ENCODE results near the gene PRSS57.

PRSS57 gene

GRCh38 chr19:679418-680286, 15.6 kb downstream of the PRSS57 start:
- Histone ChIP-seq H3K79me1 (ENCODE audit: low read length) (no peaks in the 10 kb centered on the region), H4K5ac (ENCODE audit: low read length) (no peak overlapping the region), H3K79me2 (ENCODE audit: control insufficient read depth, insufficient read depth, low read length) (no peaks in the 10 kb centered on the region), H3K4me1 (ENCODE audit: control insufficient read depth, low read depth, low read length) (no peaks in the 10 kb centered on the region), H3K27me3 (ENCODE audit: insufficient read depth, low read length, poor library complexity) (peaks cover 4% of the 10 kb centered on the region), H3K23ac (ENCODE audit: low read length) (peak overlapping the region; percentile 80), H2AK5ac (ENCODE audit: low read length) (no peak overlapping the region), H3K56ac (ENCODE audit: low read length) (peak overlapping the region; percentile 96), H2BK5ac (ENCODE audit: low read length) (no peak overlapping the region), H3K27ac (ENCODE audit: low read depth, low read length) (peak overlapping the region; percentile 78), H3K18ac (ENCODE audit: low read length) (peak overlapping the region; percentile 96), H3K9ac (ENCODE audit: low read length) (peak overlapping the region; percentile 95), H2BK15ac (replicated peaks; ENCODE audit: low read depth) (no peak overlapping the region), H3K4ac (ENCODE audit: low read depth, low read length) (peak overlapping the region; percentile 98), H3K4me3 (ENCODE audit: low read length) (peak overlapping the region; percentile 71), H3K36me3 (ENCODE audit: control insufficient read depth, insufficient read depth, low read length) (no peaks in the 10 kb centered on the region), H4K8ac (ENCODE audit: low read depth, low read length) (peak overlapping the region; percentile 17), H3K4me2 (ENCODE audit: low read length) (peak overlapping the region; percentile 77), H2BK120ac (ENCODE audit: low read depth, low read length) (peak overlapping the region; percentile 46)
- DNase-seq: peak; percentile 55
- no CpG with 5 or more reads among the region's 69 CpGs for WGBS (ENCODE audit: extremely low coverage, insufficient coverage, low lambda C conversion rate)

- H3K4me3 ChIP-seq (ENCODE audit: low read length): no peak overlapping the region
- no CpG with 5 or more reads among the region's 16 CpGs for whole genome bisulfite sequencing (ENCODE audit: extremely low coverage, insufficient coverage, low lambda C conversion rate)
These were observed 16.4 kb downstream of the PRSS57 start for GRCh38 chr19:678791-679388.

GRCh38 chr19:677601-678436, 17.4 kb downstream of the PRSS57 start:
- Histone ChIP-seq H3K4me1 (ENCODE audit: control insufficient read depth, low read depth, low read length) (no peaks in the 10 kb centered on the region), H3K79me1 (ENCODE audit: low read length) (no peaks in the 10 kb centered on the region), H3K4ac (ENCODE audit: low read depth, low read length) (no peak overlapping the region), H4K8ac (ENCODE audit: low read depth, low read length) (no peak overlapping the region), H2AK5ac (ENCODE audit: low read length) (no peak overlapping the region), H3K4me3 (ENCODE audit: low read length) (no peak overlapping the region), H3K27me3 (ENCODE audit: insufficient read depth, low read length, poor library complexity) (peaks cover 4% of the 10 kb centered on the region), H3K27ac (ENCODE audit: low read depth, low read length) (no peak overlapping the region), H3K4me2 (ENCODE audit: low read length) (no peak overlapping the region), H4K5ac (ENCODE audit: low read length) (no peak overlapping the region), H3K79me2 (ENCODE audit: control insufficient read depth, insufficient read depth, low read length) (no peaks in the 10 kb centered on the region), H3K9ac (ENCODE audit: low read length) (no peak overlapping the region), H2BK5ac (ENCODE audit: low read length) (no peak overlapping the region), H2BK15ac (replicated peaks; ENCODE audit: low read depth) (no peak overlapping the region), H3K56ac (ENCODE audit: low read length) (no peak overlapping the region), H2BK120ac (ENCODE audit: low read depth, low read length) (no peak overlapping the region), H3K23ac (ENCODE audit: low read length) (no peak overlapping the region), H3K36me3 (ENCODE audit: control insufficient read depth, insufficient read depth, low read length) (no peaks in the 10 kb centered on the region), H3K18ac (ENCODE audit: low read length) (no peak overlapping the region)
- DNase-seq: no peak
- WGBS (ENCODE audit: extremely low coverage, insufficient coverage, low lambda C conversion rate): no CpG with 5 or more reads among the region's 22 CpGs

More at GRCh38 chr19:678791-679388, 16.4 kb downstream of the PRSS57 start:
- no peak overlapping the region for H2BK120ac ChIP-seq (ENCODE audit: low read depth, low read length)
- H2BK5ac ChIP-seq (ENCODE audit: low read length): no peak overlapping the region
- H3K36me3 ChIP-seq (ENCODE audit: control insufficient read depth, insufficient read depth, low read length): no peaks in the 10 kb centered on the region
- H3K27ac ChIP-seq (ENCODE audit: low read depth, low read length): no peak overlapping the region
- peaks cover 4% of the 10 kb centered on the region for H3K27me3 ChIP-seq (ENCODE audit: insufficient read depth, low read length, poor library complexity)
- no peak overlapping the region for H3K4me2 ChIP-seq (ENCODE audit: low read length)
- H3K18ac ChIP-seq (ENCODE audit: low read length): no peak overlapping the region
- no peak overlapping the region for H4K8ac ChIP-seq (ENCODE audit: low read depth, low read length)
- H3K79me1 ChIP-seq (ENCODE audit: low read length): no peaks in the 10 kb centered on the region
- peak overlapping the region; percentile 87 for H3K9ac ChIP-seq (ENCODE audit: low read length)
- H3K23ac ChIP-seq (ENCODE audit: low read length): no peak overlapping the region
- peak overlapping the region; percentile 96 for H3K56ac ChIP-seq (ENCODE audit: low read length)
- no peak overlapping the region for H2AK5ac ChIP-seq (ENCODE audit: low read length)
- H3K79me2 ChIP-seq (ENCODE audit: control insufficient read depth, insufficient read depth, low read length): no peaks in the 10 kb centered on the region
- DNase-seq: no peak
- no peak overlapping the region for H2BK15ac ChIP-seq (replicated peaks; ENCODE audit: low read depth)
- no peaks in the 10 kb centered on the region for H3K4me1 ChIP-seq (ENCODE audit: control insufficient read depth, low read depth, low read length)
- no peak overlapping the region for H4K5ac ChIP-seq (ENCODE audit: low read length)
- H3K4ac ChIP-seq (ENCODE audit: low read depth, low read length): no peak overlapping the region

GRCh38 chr19:677201-677600, 18.1 kb downstream of the PRSS57 start:
- no peak overlapping the region for H3K56ac ChIP-seq (ENCODE audit: low read length)
- no peak overlapping the region for H2BK120ac ChIP-seq (ENCODE audit: low read depth, low read length)
- no peaks in the 10 kb centered on the region for H3K4me1 ChIP-seq (ENCODE audit: control insufficient read depth, low read depth, low read length)
- H3K79me2 ChIP-seq (ENCODE audit: control insufficient read depth, insufficient read depth, low read length): no peaks in the 10 kb centered on the region
- H3K4me2 ChIP-seq (ENCODE audit: low read length): no peak overlapping the region
- H2AK5ac ChIP-seq (ENCODE audit: low read length): no peak overlapping the region
- no peak overlapping the region for H4K8ac ChIP-seq (ENCODE audit: low read depth, low read length)
- H4K5ac ChIP-seq (ENCODE audit: low read length): no peak overlapping the region
- H2BK5ac ChIP-seq (ENCODE audit: low read length): no peak overlapping the region
- no peak overlapping the region for H3K4ac ChIP-seq (ENCODE audit: low read depth, low read length)
- H3K27ac ChIP-seq (ENCODE audit: low read depth, low read length): no peak overlapping the region
- H3K36me3 ChIP-seq (ENCODE audit: control insufficient read depth, insufficient read depth, low read length): no peaks in the 10 kb centered on the region
- no CpG with 5 or more reads among the region's 15 CpGs for WGBS (ENCODE audit: extremely low coverage, insufficient coverage, low lambda C conversion rate)
- DNase-seq: no peak
- H3K23ac ChIP-seq (ENCODE audit: low read length): no peak overlapping the region
- H3K18ac ChIP-seq (ENCODE audit: low read length): no peak overlapping the region
- no peak overlapping the region for H3K9ac ChIP-seq (ENCODE audit: low read length)
- H2BK15ac ChIP-seq (replicated peaks; ENCODE audit: low read depth): no peak overlapping the region
- no peak overlapping the region for H3K4me3 ChIP-seq (ENCODE audit: low read length)
- H3K27me3 ChIP-seq (ENCODE audit: insufficient read depth, low read length, poor library complexity): peaks cover 4% of the 10 kb centered on the region
- no peaks in the 10 kb centered on the region for H3K79me1 ChIP-seq (ENCODE audit: low read length)

GRCh38 chr19:676339-677105, 18.7 kb downstream of the PRSS57 start, which contains the start of gene FSTL3:
Gene FSTL3 (plus strand): TSS chr19:676392. CDS start chr19:676424, 32 bp downstream.
- Histone ChIP-seq H3K79me2 (ENCODE audit: control insufficient read depth, insufficient read depth, low read length) (no peaks in the 10 kb centered on the region), H3K4me2 (ENCODE audit: low read length) (no peak within 1 kb of the TSS), H2BK5ac (ENCODE audit: low read length) (no peak within 1 kb of the TSS), H3K23ac (ENCODE audit: low read length) (no peak within 1 kb of the TSS), H4K8ac (ENCODE audit: low read depth, low read length) (no peak within 1 kb of the TSS), H3K4me1 (ENCODE audit: control insufficient read depth, low read depth, low read length) (no peaks in the 10 kb centered on the region), H2BK120ac (ENCODE audit: low read depth, low read length) (no peak within 1 kb of the TSS), H3K4me3 (ENCODE audit: low read length) (no peak within 1 kb of the TSS), H4K5ac (ENCODE audit: low read length) (no peak within 1 kb of the TSS), H3K27ac (ENCODE audit: low read depth, low read length) (no peak within 1 kb of the TSS), H3K79me1 (ENCODE audit: low read length) (no peaks in the 10 kb centered on the region), H3K56ac (ENCODE audit: low read length) (peak within 1 kb of the TSS; percentile 25), H3K18ac (ENCODE audit: low read length) (no peak within 1 kb of the TSS), H3K9ac (ENCODE audit: low read length) (no peak within 1 kb of the TSS), H2BK15ac (replicated peaks; ENCODE audit: low read depth) (no peak within 1 kb of the TSS), H3K36me3 (ENCODE audit: control insufficient read depth, insufficient read depth, low read length) (no peaks in the 10 kb centered on the region), H3K27me3 (ENCODE audit: insufficient read depth, low read length, poor library complexity) (peaks cover 4% of the 10 kb centered on the region), H3K4ac (ENCODE audit: low read depth, low read length) (no peak within 1 kb of the TSS), H2AK5ac (ENCODE audit: low read length) (no peak within 1 kb of the TSS)
- DNase-seq: no peak
- no CpG with 5 or more reads among the region's 63 CpGs for WGBS (ENCODE audit: extremely low coverage, insufficient coverage, low lambda C conversion rate)
